IMR-90 (cell line): ENCODE results near the gene KRTAP5-3. TPM values are rescaled to one million over a fixed set of nuclear protein-coding genes. Genes with fewer than 3 reads are reported as not detected.
A peak's percentile ranks its signal among the peaks of the same experiment; 100 is the strongest.

Source experiments
- ATAC-seq: fragments of 200-7000 bp; cut with Tn5 transposase; 2 replicates; pipeline ENCODE4 v1.9.1; 2020; ENCODE audit warnings: low read depth, mild to moderate bottlenecking, moderate library complexity
- BruUV-seq: library from RNA; stranded (reverse); fragments of 400-500 nt; replicated peaks from 2 replicates; lab custom pipeline; 2021; lab: Mats Ljungman, UMichigan
- CTCF ChIA-PET: fragments of 300-600 bp; formaldehyde crosslinking; extraction: SDS; loops from one replicate; lab custom pipeline; 2021; ENCODE audit warnings: antibody characterized with exemption; lab: Yijun Ruan, JAX
- POLR2A ChIA-PET: fragments of 300-600 bp; sonication (Branson Sonifier 250); formaldehyde crosslinking; loops from one replicate; lab custom pipeline; 2022; ENCODE audit warnings: antibody characterized with exemption; ENCODE audit not compliant: unreplicated experiment; lab: Charles Lee
- DNase-seq: peaks from one replicate; pipeline ENCODE4 v3.0.0; 2013
- H2AFZ ChIP-seq: replicated peaks from 2 replicates; pipeline ENCODE3; 2013; ENCODE audit warnings: low read length, mild to moderate bottlenecking; ENCODE audit not compliant: poor library complexity
- H2AK5ac ChIP-seq: 2 replicates; pipeline ENCODE4 v1.6.1; 2013; ENCODE audit warnings: low read depth, low read length, inconsistent platforms
- H2AK9ac ChIP-seq: replicated peaks from 2 replicates; pipeline ENCODE3; 2013; ENCODE audit warnings: mild to moderate bottlenecking, low read depth, low read length, moderate library complexity; ENCODE audit not compliant: poor library complexity
- H2BK120ac ChIP-seq: 2 replicates; pipeline ENCODE4 v1.6.1; 2013; ENCODE audit warnings: low read depth, low read length, inconsistent platforms
- H2BK15ac ChIP-seq: 3 replicates; pipeline ENCODE4 v1.6.1; 2013; ENCODE audit warnings: low read depth, low read length, inconsistent platforms
- H2BK20ac ChIP-seq: 2 replicates; pipeline ENCODE4 v1.6.1; 2013; ENCODE audit warnings: low read depth, mild to moderate bottlenecking, inconsistent platforms, low read length, moderate library complexity
- H2BK5ac ChIP-seq: 2 replicates; pipeline ENCODE4 v1.6.1; 2013; ENCODE audit warnings: mild to moderate bottlenecking, low read depth, low read length, inconsistent platforms; ENCODE audit not compliant: poor library complexity, severe bottlenecking
- H3K14ac ChIP-seq: replicated peaks from 2 replicates; pipeline ENCODE4 v1.6.1; 2013; ENCODE audit warnings: low read depth, low read length, inconsistent platforms
- H3K18ac ChIP-seq: 2 replicates; pipeline ENCODE4 v1.6.1; 2013; ENCODE audit warnings: low read depth, low read length, control low read depth
- H3K23ac ChIP-seq: 2 replicates; pipeline ENCODE4 v1.6.1; 2013; ENCODE audit warnings: low read depth, low read length, inconsistent platforms
- H3K27ac ChIP-seq: 2 replicates; pipeline ENCODE4 v1.5.1; 2013; ENCODE audit warnings: mild to moderate bottlenecking, control low read depth, low read length; ENCODE audit not compliant: insufficient read depth
- H3K27me3 ChIP-seq: 2 replicates; pipeline ENCODE4 v1.6.1; 2013; ENCODE audit warnings: low read length; ENCODE audit not compliant: control insufficient read depth, insufficient read depth
- H3K36me3 ChIP-seq: 2 replicates; pipeline ENCODE4 v1.6.1; 2013; ENCODE audit warnings: low read length, mixed read lengths; ENCODE audit not compliant: control insufficient read depth, insufficient read depth
- H3K4ac ChIP-seq: 2 replicates; pipeline ENCODE4 v1.6.1; 2013; ENCODE audit warnings: low read depth, low read length, inconsistent platforms
- H3K4me1 ChIP-seq: 2 replicates; pipeline ENCODE4 v1.6.1; 2013; ENCODE audit warnings: low read length, mixed read lengths; ENCODE audit not compliant: control insufficient read depth, insufficient read depth
- H3K4me2 ChIP-seq: 2 replicates; pipeline ENCODE4 v1.6.1; 2013; ENCODE audit warnings: low read depth, mild to moderate bottlenecking, control low read depth, low read length, moderate library complexity
- H3K4me3 ChIP-seq: 2 replicates; pipeline ENCODE4 v1.5.1; 2013; ENCODE audit warnings: low read depth, mild to moderate bottlenecking, control low read depth, low read length, moderate library complexity; ENCODE audit not compliant: insufficient read depth
- H3K56ac ChIP-seq: 2 replicates; pipeline ENCODE4 v1.6.1; 2013; ENCODE audit warnings: low read length, inconsistent platforms; ENCODE audit not compliant: insufficient read depth; ENCODE audit errors: extremely low read depth
- H3K79me1 ChIP-seq, 2 experiments: 2 replicates each; pipeline ENCODE4 v1.6.1; 2013; ENCODE audit warnings: low read length in 2 of 2, inconsistent platforms in 1 of 2, low read depth in 1 of 2
- H3K9ac ChIP-seq: 2 replicates; pipeline ENCODE4 v1.6.1; 2013; ENCODE audit warnings: low read depth, low read length, control low read depth
- H3K9me1 ChIP-seq: 2 replicates; pipeline ENCODE4 v1.6.1; 2013; ENCODE audit warnings: low read length, inconsistent platforms; ENCODE audit not compliant: insufficient read depth
- H3K9me3 ChIP-seq: 2 replicates; pipeline ENCODE4 v1.6.1; 2013; ENCODE audit warnings: low read length; ENCODE audit not compliant: control insufficient read depth, insufficient read depth
- H4K20me1 ChIP-seq: 2 replicates; pipeline ENCODE4 v1.6.1; 2013; ENCODE audit warnings: low read length, inconsistent platforms; ENCODE audit not compliant: insufficient read depth
- H4K5ac ChIP-seq: 2 replicates; pipeline ENCODE4 v1.6.1; 2013; ENCODE audit warnings: mild to moderate bottlenecking, low read depth, low read length, control low read depth
- H4K8ac ChIP-seq, 2 experiments: 2 replicates each; pipeline ENCODE4 v1.6.1; 2013; ENCODE audit warnings: low read depth in 2 of 2, low read length in 2 of 2, control low read depth in 1 of 2, inconsistent platforms in 1 of 2
- H4K91ac ChIP-seq: 2 replicates; pipeline ENCODE4 v1.6.1; 2013; ENCODE audit warnings: low read depth, low read length, inconsistent platforms; ENCODE audit not compliant: insufficient read depth
- BHLHE40 ChIP-seq: fragments of 150-350 bp; IDR thresholded peaks from 2 replicates; pipeline ENCODE4 v1.6.1; 2016; ENCODE audit warnings: mild to moderate bottlenecking, low read depth, low read length
- CEBPB ChIP-seq: IDR thresholded peaks from 2 replicates; pipeline ENCODE4 v1.6.1; 2012; ENCODE audit warnings: low read depth, low read length, improper control_type of control experiment
- CHD1 ChIP-seq: IDR thresholded peaks from 2 replicates; pipeline ENCODE4 v1.6.1; 2012; ENCODE audit warnings: low read depth, low read length, improper control_type of control experiment
- FOS ChIP-seq: fragments of 150-350 bp; IDR thresholded peaks from 2 replicates; pipeline ENCODE4 v1.6.1; 2016; ENCODE audit warnings: low read depth, low read length
- MXI1 ChIP-seq: IDR thresholded peaks from 2 replicates; pipeline ENCODE4 v1.6.1; 2012; ENCODE audit warnings: low read depth, mild to moderate bottlenecking, low read length, moderate library complexity, borderline replicate concordance
- NFE2L2 ChIP-seq: fragments of 150-350 bp; IDR thresholded peaks from 2 replicates; pipeline ENCODE4 v1.6.1; 2016; ENCODE audit warnings: low read depth, mild to moderate bottlenecking, low read length
- POLR2A ChIP-seq: IDR thresholded peaks from 2 replicates; pipeline ENCODE4 v1.6.1; 2012; ENCODE audit warnings: mild to moderate bottlenecking, low read depth, low read length
- RAD21 ChIP-seq: IDR thresholded peaks from 2 replicates; pipeline ENCODE4 v1.6.1; 2012; ENCODE audit warnings: low read length, improper control_type of control experiment
- RCOR1 ChIP-seq: IDR thresholded peaks from 2 replicates; pipeline ENCODE4 v1.6.1; 2012; ENCODE audit warnings: mild to moderate bottlenecking, low read length, improper control_type of control experiment; ENCODE audit not compliant: insufficient replicate concordance
- RFX5 ChIP-seq: IDR thresholded peaks from 2 replicates; pipeline ENCODE4 v1.8.0; 2012; ENCODE audit warnings: low read depth, mild to moderate bottlenecking, low read length, moderate library complexity
- WGBS, 2 experiments: methylation state at CpG; one replicate each; pipeline versions ENCODE4 v1.1.5 to v1.1.7; 2013; ENCODE audit warnings: missing lambda C conversion rate in 2 of 2; ENCODE audit not compliant: insufficient read length in 1 of 2; ENCODE audit errors: extremely low coverage in 2 of 2; 5-methylcytosine and 5-hydroxymethylcytosine counted together
- dilution Hi-C: fragments of 300-500 bp; cut with HindIII; formaldehyde crosslinking; loops from one replicate; pipeline ENCODE4 v1.14.3; 2018; ENCODE audit warnings: low sequenced_read_pairs; ENCODE audit not compliant: unreplicated experiment
- in situ Hi-C: fragments of 300-500 bp; cut with MboI; formaldehyde crosslinking; loops from 3 replicates; pipeline ENCODE4 v1.14.3; 2019; ENCODE audit warnings: low sequenced_read_pairs, inconsistent platforms, mixed read lengths
- intact Hi-C: fragments of 100-400 bp; cut with micrococcal nuclease; formaldehyde crosslinking; loops from 2 replicates; pipeline ENCODE4 v1.10.0; 2022
- polyA plus RNA-seq, 3 experiments: library from polyadenylated mRNA; depleted of rRNA; stranded (reverse); fragments of >200 nt; gene quantifications; 2 replicates each; pipeline ENCODE4 v1.2.3, GENCODE V29; 2012; ENCODE audit warnings: low replicate concordance in 1 of 3
- total RNA-seq: library from RNA; depleted of rRNA; stranded (reverse); fragments of >200 nt; gene quantifications from 2 replicates; pipeline ENCODE4 v1.2.3, GENCODE V29; 2012
- TF ChIP-seq, protein P1 (sequence below): conservative IDR thresholded peaks from 2 replicates; pipeline ENCODE4 v1.5.1; 2012; ENCODE audit warnings: mild to moderate bottlenecking, low read depth, low read length, improper control_type of control experiment
- TF ChIP-seq, protein P2 (sequence below): fragments of 150-350 bp; IDR thresholded peaks from 2 replicates; pipeline ENCODE4 v1.6.1; 2016; ENCODE audit warnings: low read depth, mild to moderate bottlenecking, low read length, moderate library complexity, borderline replicate concordance

Gene KRTAP5-3
- total and polyA plus RNA-seq, 2 of the 4 experiments (the other 2 are of a cell fraction) = not detected

- Histone ChIP-seq H3K4me1 (peaks cover 3% of the 10 kb centered on the region), H3K9ac (no peak overlapping the region; the same call in 1 of the 2 replicates), H3K9me1 (no peaks in the 10 kb centered on the region), H3K14ac (no peak overlapping the region), H2BK120ac (no peak overlapping the region), H4K20me1 (peaks cover 54% of the 10 kb centered on the region), H3K4me3 (peak overlapping the region; percentile 58), H3K4ac (no peak overlapping the region), H2BK15ac (no peak overlapping the region), H4K5ac (no peak overlapping the region), H3K27me3 (peaks cover 24% of the 10 kb centered on the region), H2AK9ac (no peak overlapping the region), H4K91ac (no peak overlapping the region; the same call in 1 of the 2 replicates), H3K56ac (no peak overlapping the region), H3K36me3 (no peaks in the 10 kb centered on the region), H3K4me2 (no peak overlapping the region), H2AK5ac (no peak overlapping the region), H2AFZ (peak overlapping the region; percentile 85), H3K27ac (no peak overlapping the region; the same call in 1 of the 2 replicates), H4K8ac (no peak overlapping the region), H3K79me1 (peaks cover 11 to 26% of the 10 kb centered on the region in 2 experiments; a peak in 2 of 4 replicates), H2BK5ac (no peak overlapping the region), H3K23ac (no peak overlapping the region), H2BK20ac (no peak overlapping the region), H3K9me3 (no peaks in the 10 kb centered on the region), H3K18ac (no peak overlapping the region)
- no peak for ATAC-seq
- DNase-seq = no peak
- in situ Hi-C loops (no loop called here), dilution Hi-C loops (no loop called here), intact Hi-C loops (no loop called here)
- CTCF ChIA-PET = interaction anchor here (4.4 kb wide), 1 partner anchor 26 kb away, joined by 30 read pairs; no protein-coding TSS in a partner anchor
- BruUV-seq = no TSS peak
- POLR2A ChIA-PET = no interaction called here
- no peak for TF ChIP-seq RCOR1
- TF ChIP-seq, protein P1, sequence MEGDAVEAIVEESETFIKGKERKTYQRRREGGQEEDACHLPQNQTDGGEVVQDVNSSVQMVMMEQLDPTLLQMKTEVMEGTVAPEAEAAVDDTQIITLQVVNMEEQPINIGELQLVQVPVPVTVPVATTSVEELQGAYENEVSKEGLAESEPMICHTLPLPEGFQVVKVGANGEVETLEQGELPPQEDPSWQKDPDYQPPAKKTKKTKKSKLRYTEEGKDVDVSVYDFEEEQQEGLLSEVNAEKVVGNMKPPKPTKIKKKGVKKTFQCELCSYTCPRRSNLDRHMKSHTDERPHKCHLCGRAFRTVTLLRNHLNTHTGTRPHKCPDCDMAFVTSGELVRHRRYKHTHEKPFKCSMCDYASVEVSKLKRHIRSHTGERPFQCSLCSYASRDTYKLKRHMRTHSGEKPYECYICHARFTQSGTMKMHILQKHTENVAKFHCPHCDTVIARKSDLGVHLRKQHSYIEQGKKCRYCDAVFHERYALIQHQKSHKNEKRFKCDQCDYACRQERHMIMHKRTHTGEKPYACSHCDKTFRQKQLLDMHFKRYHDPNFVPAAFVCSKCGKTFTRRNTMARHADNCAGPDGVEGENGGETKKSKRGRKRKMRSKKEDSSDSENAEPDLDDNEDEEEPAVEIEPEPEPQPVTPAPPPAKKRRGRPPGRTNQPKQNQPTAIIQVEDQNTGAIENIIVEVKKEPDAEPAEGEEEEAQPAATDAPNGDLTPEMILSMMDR = no peak
- TF ChIP-seq BHLHE40 = no peak
- TF ChIP-seq RAD21 = no peak
- no peak for TF ChIP-seq MXI1
- no peak; the same call in 1 of the 2 replicates for TF ChIP-seq POLR2A
- TF ChIP-seq RFX5 = no peak
- no peak for TF ChIP-seq FOS
- no peak for TF ChIP-seq NFE2L2
- TF ChIP-seq, protein P2, sequence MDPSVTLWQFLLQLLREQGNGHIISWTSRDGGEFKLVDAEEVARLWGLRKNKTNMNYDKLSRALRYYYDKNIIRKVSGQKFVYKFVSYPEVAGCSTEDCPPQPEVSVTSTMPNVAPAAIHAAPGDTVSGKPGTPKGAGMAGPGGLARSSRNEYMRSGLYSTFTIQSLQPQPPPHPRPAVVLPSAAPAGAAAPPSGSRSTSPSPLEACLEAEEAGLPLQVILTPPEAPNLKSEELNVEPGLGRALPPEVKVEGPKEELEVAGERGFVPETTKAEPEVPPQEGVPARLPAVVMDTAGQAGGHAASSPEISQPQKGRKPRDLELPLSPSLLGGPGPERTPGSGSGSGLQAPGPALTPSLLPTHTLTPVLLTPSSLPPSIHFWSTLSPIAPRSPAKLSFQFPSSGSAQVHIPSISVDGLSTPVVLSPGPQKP = no peak
- TF ChIP-seq CEBPB = no peak
- no peak for TF ChIP-seq CHD1
- WGBS, 2 experiments = 1% methylated on average over 40 of the region's 91 CpGs; no CpG with 5 or more reads in 1 of the 2 experiments
Measured at GRCh38 chr11:1571760-1572196, 36.5 kb downstream of the KRTAP5-3 start.
